PC-3 (cell line): Measurements from ENCODE around the gene DOCK8. TPM values are rescaled to one million over a fixed set of nuclear protein-coding genes. Genes with fewer than 3 reads are reported as not detected.
A peak's percentile ranks its signal among the peaks of the same experiment; 100 is the strongest.

ENCODE experiments used
- ATAC-seq: fragments of 200-7000 bp; cut with Tn5 transposase; 2 replicates; pipeline ENCODE4 v1.9.1; 2020; ENCODE audit warnings: mild to moderate bottlenecking, moderate library complexity
- BruUV-seq: library from RNA; stranded (reverse); fragments of 400-500 nt; replicated peaks from 2 replicates; lab custom pipeline; 2021; lab: Mats Ljungman, UMichigan
- CTCF ChIA-PET: fragments of 300-600 bp; sonication (Branson Sonifier 250); formaldehyde crosslinking; loops from one replicate; lab custom pipeline; 2022; ENCODE audit warnings: antibody characterized with exemption; lab: Charles Lee
- POLR2A ChIA-PET: fragments of 300-600 bp; sonication (Branson Sonifier 250); formaldehyde crosslinking; loops from one replicate; lab custom pipeline; 2022; ENCODE audit warnings: antibody characterized with exemption; ENCODE audit not compliant: unreplicated experiment; lab: Charles Lee
- DNase-seq: peaks from one replicate; pipeline ENCODE4 v3.0.0-alpha.2; 2015
- H2AFZ ChIP-seq: fragments of 300-600 bp; sonication (generic); 2 replicates; pipeline ENCODE4 v1.6.0; 2016; ENCODE audit warnings: antibody characterized with exemption, low read length
- H3F3A ChIP-seq: fragments of 300-600 bp; sonication (generic); one replicate; pipeline ENCODE4 v1.6.0; 2017; ENCODE audit warnings: antibody characterized with exemption, low read length, control low read depth, mild to moderate bottlenecking; ENCODE audit not compliant: unreplicated experiment
- H3K27ac ChIP-seq: fragments of 300-600 bp; sonication (generic); 2 replicates; pipeline ENCODE4 v1.5.1; 2016; ENCODE audit warnings: mild to moderate bottlenecking, low read length
- H3K27me3 ChIP-seq: fragments of 300-600 bp; sonication (generic); 2 replicates; pipeline ENCODE4 v1.6.1; 2016; ENCODE audit warnings: low read length, mixed read lengths
- H3K36me3 ChIP-seq: fragments of 300-600 bp; sonication (generic); 2 replicates; pipeline ENCODE4 v1.6.1; 2016; ENCODE audit warnings: low read depth, mixed run types, low read length, mixed read lengths
- H3K4me1 ChIP-seq: fragments of 300-600 bp; sonication (generic); 2 replicates; pipeline ENCODE4 v1.5.1; 2016; ENCODE audit warnings: low read length; ENCODE audit not compliant: insufficient read depth
- H3K4me2 ChIP-seq: fragments of 300-600 bp; sonication (generic); 2 replicates; pipeline ENCODE4 v1.6.0; 2016; ENCODE audit warnings: low read length
- H3K4me3 ChIP-seq: fragments of 300-600 bp; sonication (generic); 2 replicates; pipeline ENCODE4 v1.5.1; 2016; ENCODE audit warnings: mild to moderate bottlenecking, low read length, mixed read lengths
- H3K79me2 ChIP-seq: fragments of 300-600 bp; sonication (generic); 2 replicates; pipeline ENCODE4 v1.6.1; 2017; ENCODE audit warnings: low read length, mixed read lengths
- H3K9ac ChIP-seq: fragments of 300-600 bp; sonication (generic); 2 replicates; pipeline ENCODE4 v1.6.0; 2016; ENCODE audit warnings: mild to moderate bottlenecking, low read length
- H3K9me2 ChIP-seq: fragments of 300-600 bp; sonication (generic); replicated peaks from 2 replicates; pipeline ENCODE4 v1.6.1; 2016; ENCODE audit warnings: mixed run types, low read length, mixed read lengths
- H3K9me3 ChIP-seq: fragments of 300-600 bp; sonication (generic); 2 replicates; pipeline ENCODE4 v1.6.1; 2016; ENCODE audit warnings: low read length, mixed read lengths
- H4K20me1 ChIP-seq: fragments of 300-600 bp; sonication (generic); 2 replicates; pipeline ENCODE4 v1.6.1; 2016; ENCODE audit warnings: low read length, mixed read lengths
- CTCF ChIP-seq: fragments of 300-600 bp; sonication (generic); conservative IDR thresholded peaks from 2 replicates; pipeline ENCODE4 v1.5.1; 2017; ENCODE audit warnings: antibody characterized with exemption, low read depth, mild to moderate bottlenecking, low read length
- EZH2 ChIP-seq: fragments of 300-600 bp; sonication (generic); IDR thresholded peaks from one replicate; pipeline ENCODE4 v1.6.1; 2017; ENCODE audit warnings: antibody characterized with exemption, mild to moderate bottlenecking, low read length; ENCODE audit not compliant: unreplicated experiment
- EZH2phosphoT487 ChIP-seq: fragments of 300-600 bp; sonication (generic); IDR thresholded peaks from 2 replicates; pipeline ENCODE4 v1.6.1; 2018; ENCODE audit warnings: mild to moderate bottlenecking, antibody characterized with exemption, low read length, borderline replicate concordance
- intact Hi-C: fragments of 100-400 bp; cut with micrococcal nuclease; formaldehyde crosslinking; loops from 2 replicates; pipeline ENCODE4 v1.9.0; 2023
- total RNA-seq: library from RNA; depleted of rRNA; stranded (reverse); fragments of >200 nt; gene quantifications from 2 replicates; pipeline ENCODE4 v1.2.3, GENCODE V29; 2014

The DOCK8 gene
- total RNA-seq, 1 experiment from 2014 or later, result 1.9 TPM

GRCh38 chr9:224582-225520 lies 10.2 kb downstream of the DOCK8 start:
- no peaks in the 10 kb centered on the region for H3K9me3 ChIP-seq
- peaks cover 21% of the 10 kb centered on the region for H3K4me1 ChIP-seq
- H3K27me3 ChIP-seq, result no peaks in the 10 kb centered on the region
- no peak overlapping the region for H3K4me3 ChIP-seq
- BruUV-seq, result no TSS peak
- H4K20me1 ChIP-seq, result no peaks in the 10 kb centered on the region
- H3K9ac ChIP-seq, result no peak overlapping the region
- H3K4me2 ChIP-seq, result peak overlapping the region; percentile 46
- H2AFZ ChIP-seq, result no peak overlapping the region
- TF ChIP-seq CTCF (no peak), EZH2 (no peak)
- H3F3A ChIP-seq, result no peaks in the 10 kb centered on the region
- peak overlapping the region; percentile 22 for H3K27ac ChIP-seq
- no peaks in the 10 kb centered on the region for H3K36me3 ChIP-seq
- POLR2A ChIA-PET, result interaction anchor here (0.5 kb wide), 1 partner anchor 9 kb away, joined by 3 read pairs; no protein-coding TSS in a partner anchor
- CTCF ChIA-PET, result no interaction called here
- H3K79me2 ChIP-seq, result no peaks in the 10 kb centered on the region
- H3K9me2 ChIP-seq, result no peaks in the 10 kb centered on the region
- DNase-seq (peak; percentile 87), ATAC-seq (peak; percentile 98)
- intact Hi-C loops, result no loop called here

- Histone ChIP-seq H3K4me1 (peaks cover 21% of the 10 kb centered on the region), H3K27me3 (no peaks in the 10 kb centered on the region), H3K9ac (no peak overlapping the region), H4K20me1 (no peaks in the 10 kb centered on the region), H3K9me3 (no peaks in the 10 kb centered on the region), H3K4me2 (no peak overlapping the region), H3K27ac (no peak overlapping the region), H3K36me3 (no peaks in the 10 kb centered on the region), H2AFZ (no peak overlapping the region), H3K9me2 (no peaks in the 10 kb centered on the region), H3K79me2 (no peaks in the 10 kb centered on the region), H3K4me3 (no peak overlapping the region), H3F3A (no peaks in the 10 kb centered on the region)
- CTCF ChIA-PET, result no interaction called here
- no peak for TF ChIP-seq EZH2
- TF ChIP-seq CTCF, result no peak
- no peak for TF ChIP-seq EZH2phosphoT487
- intact Hi-C loops, result no loop called here
- BruUV-seq, result no TSS peak
- POLR2A ChIA-PET, result no interaction called here
- no peak for ATAC-seq
- DNase-seq, result no peak
Observed at GRCh38 chr9:227860-228259, 13.2 kb downstream of the DOCK8 start.
